H1 (cell line): ENCODE results near the gene MICU1. TPM values are rescaled to one million over a fixed set of nuclear protein-coding genes. Genes with fewer than 3 reads are reported as not detected.

Experiments used
- CBX8 ChIP-seq: fragments of 300-800, 300-1000 bp; sonication (generic); IDR thresholded peaks from 2 replicates; pipeline ENCODE4 v1.7.1; 2016; ENCODE audit warnings: low read depth, low read length, borderline replicate concordance
- EP300 ChIP-seq, 2 experiments: IDR thresholded peaks; 1 replicate in 1 of 2; 2 replicates in 1 of 2; pipeline ENCODE4 v1.6.1; 2011 to 2012; ENCODE audit warnings: low read depth in 2 of 2, low read length in 2 of 2, mild to moderate bottlenecking in 2 of 2, borderline replicate concordance in 1 of 2, inconsistent platforms in 1 of 2, moderate library complexity in 1 of 2
- RBBP5 ChIP-seq: IDR thresholded peaks from 2 replicates; pipeline ENCODE4 v1.7.1; 2012; ENCODE audit warnings: low read depth, mild to moderate bottlenecking, inconsistent platforms, low read length, moderate library complexity, borderline replicate concordance
- SRF ChIP-seq: IDR thresholded peaks from 2 replicates; pipeline ENCODE4 v1.6.1; 2011; ENCODE audit warnings: mild to moderate bottlenecking, low read depth, low read length, moderate library complexity
- polyA plus RNA-seq, 7 experiments: library from polyadenylated mRNA; depleted of rRNA in 3 of 7; stranded (reverse) in 5 of 7; unstranded in 2 of 7; fragments of >200 nt in 5 of 7; fragments of 200-250 nt in 2 of 7; gene quantifications; 1 replicate in 5 of 7; 2 replicates in 1 of 7; 4 replicates in 1 of 7; pipeline versions ENCODE4 v1.2.1 to v1.2.3, GENCODE V29; 2011 to 2013; ENCODE audit warnings: missing spikeins in 2 of 7, mixed read lengths in 2 of 7
- total RNA-seq: library from RNA; stranded (reverse); fragmentation: NEBNext Ultra II Directional; extraction: Animal tissue kit (Norgen Biotek cat#: 25700); gene quantifications from 2 replicates; pipeline ENCODE4 v1.2.1, GENCODE V29; 2021

Gene MICU1
- total and polyA plus RNA-seq, 2 of the 8 experiments (the other 6 are each of a cell fraction or from before 2014, with no cell fraction given) = 18.0 to 36.7 TPM

- TF ChIP-seq RBBP5 (no peak), SRF (no peak), EP300 (IDR thresholded peaks at IDR 0.05; ENCODE audit: borderline replicate concordance in 1 of 2, low read depth in 2 of 2, low read length in 2 of 2) (no peak), CBX8 (no peak)
Measured at GRCh38 chr10:72338180-72338579, 287.7 kb downstream of the MICU1 start (continued).
